T-helper 17 cell (primary cell): ENCODE measurements around the gene PGA5. TPM values are rescaled to one million over a fixed set of nuclear protein-coding genes. Genes with fewer than 3 reads are reported as not detected.
A peak's percentile ranks its signal among the peaks of the same experiment; 100 is the strongest.
"Not testable (repeated sequence)": the region's sequence is repeated elsewhere in the genome, so short reads cannot be mapped to it uniquely, and the experiment has no call there.

ENCODE experiments used
- ATAC-seq: fragments of 150-1000 bp; cut with Tn5 transposase; 2 replicates; pipeline ENCODE4 v1.10.0; 2021; ENCODE audit warnings: mild to moderate bottlenecking, moderate library complexity
- DNase-seq, 3 donors: peaks; one replicate each; pipeline versions ENCODE4 v3.0.0 to v3.0.0-alpha.2; 2020 to 2021
- H3K9me3 ChIP-seq: one replicate; pipeline ENCODE4 v1.7.0; 2013; ENCODE audit warnings: low read length, mild to moderate bottlenecking; ENCODE audit not compliant: control insufficient read depth, poor library complexity, severe bottlenecking
- H3K27ac Mint-ChIP-seq: one replicate; pipeline ENCODE4 v1.8.0; 2022; ENCODE audit warnings: mild to moderate bottlenecking, moderate library complexity, mixed read lengths
- H3K27me3 Mint-ChIP-seq: one replicate; pipeline ENCODE4 v1.8.0; 2022; ENCODE audit warnings: mixed read lengths
- H3K36me3 Mint-ChIP-seq: one replicate; pipeline ENCODE4 v1.8.0; 2022; ENCODE audit warnings: low read depth, mixed read lengths
- H3K4me1 Mint-ChIP-seq: one replicate; pipeline ENCODE4 v1.8.0; 2022; ENCODE audit warnings: mild to moderate bottlenecking, mixed read lengths
- H3K4me3 Mint-ChIP-seq: one replicate; pipeline ENCODE4 v1.8.0; 2022; ENCODE audit warnings: mild to moderate bottlenecking, moderate library complexity, mixed read lengths
- total RNA-seq, 4 donors: library from RNA in 2 of 4; stranded (reverse) in 2 of 4; gene quantifications; one replicate each; pipeline ENCODE4 v1.2.3 and lab custom pipeline; 2022 to 2026

The PGA5 gene
- total RNA-seq, 2 donors from 2014 or later = not detected

- H3K9me3 ChIP-seq, H3K4me3 Mint-ChIP-seq: not testable (repeated sequence)
Measured at GRCh38 chr11:61237130-61237529, 3.8 kb upstream of the PGA5 start.

GRCh38 chr11:61240288-61240687 lies 687 bp upstream of the PGA5 start:
- not testable (repeated sequence) for H3K4me3 Mint-ChIP-seq, H3K4me1 Mint-ChIP-seq, H3K36me3 Mint-ChIP-seq, ATAC-seq, H3K9me3 ChIP-seq, H3K27me3 Mint-ChIP-seq, DNase-seq
- H3K27ac Mint-ChIP-seq = peak overlapping the region; percentile 86

More at GRCh38 chr11:61237130-61237529, 3.8 kb upstream of the PGA5 start:
- H3K27ac Mint-ChIP-seq, H3K4me1 Mint-ChIP-seq, ATAC-seq, H3K27me3 Mint-ChIP-seq, H3K36me3 Mint-ChIP-seq, DNase-seq: not testable (repeated sequence)

- not testable (repeated sequence) for H3K27ac Mint-ChIP-seq, ATAC-seq, H3K9me3 ChIP-seq, DNase-seq, H3K4me1 Mint-ChIP-seq, H3K4me3 Mint-ChIP-seq, H3K27me3 Mint-ChIP-seq, H3K36me3 Mint-ChIP-seq
Measured at GRCh38 chr11:61241526-61241925, 551 bp downstream of the PGA5 start.

- not testable (repeated sequence) for H3K9me3 ChIP-seq, ATAC-seq, H3K27me3 Mint-ChIP-seq, H3K4me1 Mint-ChIP-seq, DNase-seq, H3K27ac Mint-ChIP-seq, H3K4me3 Mint-ChIP-seq, H3K36me3 Mint-ChIP-seq
Measured at GRCh38 chr11:61245284-61245964, 4.4 kb downstream of the PGA5 start.

GRCh38 chr11:61248071-61248470 lies 7.1 kb downstream of the PGA5 start:
- H3K27ac Mint-ChIP-seq, H3K4me3 Mint-ChIP-seq, H3K36me3 Mint-ChIP-seq, DNase-seq, H3K9me3 ChIP-seq, H3K4me1 Mint-ChIP-seq, ATAC-seq: not testable (repeated sequence)
- H3K27me3 Mint-ChIP-seq = peaks cover 19% of the 10 kb centered on the region

- not testable (repeated sequence) for H3K27ac Mint-ChIP-seq, H3K9me3 ChIP-seq, ATAC-seq, H3K4me1 Mint-ChIP-seq, H3K36me3 Mint-ChIP-seq, H3K4me3 Mint-ChIP-seq, DNase-seq
- peaks cover 20% of the 10 kb centered on the region for H3K27me3 Mint-ChIP-seq
Measured at GRCh38 chr11:61249201-61249600, 8.2 kb downstream of the PGA5 start.

GRCh38 chr11:61250796-61251765 lies 10.1 kb downstream of the PGA5 start:
- ATAC-seq, H3K36me3 Mint-ChIP-seq, H3K4me1 Mint-ChIP-seq: not testable (repeated sequence)

GRCh38 chr11:61252332-61252731 lies 11.4 kb downstream of the PGA5 start:
- not testable (repeated sequence) for H3K4me3 Mint-ChIP-seq, DNase-seq, H3K9me3 ChIP-seq, ATAC-seq, H3K36me3 Mint-ChIP-seq, H3K27ac Mint-ChIP-seq, H3K4me1 Mint-ChIP-seq
- H3K27me3 Mint-ChIP-seq = peaks cover 25% of the 10 kb centered on the region

More at GRCh38 chr11:61250796-61251765, 10.1 kb downstream of the PGA5 start:
- H3K9me3 ChIP-seq, DNase-seq, H3K4me3 Mint-ChIP-seq, H3K27ac Mint-ChIP-seq: not testable (repeated sequence)
- H3K27me3 Mint-ChIP-seq = peaks cover 20% of the 10 kb centered on the region

- peak; percentile 79 for ATAC-seq
- no peaks in the 10 kb centered on the region for H3K9me3 ChIP-seq
- peaks cover 18% of the 10 kb centered on the region for H3K27me3 Mint-ChIP-seq
- peak in 2 of 3 donors; percentile 28 to 48 for DNase-seq
- H3K4me3 Mint-ChIP-seq = no peak overlapping the region
- peaks cover 2% of the 10 kb centered on the region for H3K4me1 Mint-ChIP-seq
- no peak overlapping the region for H3K27ac Mint-ChIP-seq
- no peaks in the 10 kb centered on the region for H3K36me3 Mint-ChIP-seq
Measured at GRCh38 chr11:61254403-61255025, 13.5 kb downstream of the PGA5 start.

GRCh38 chr11:61256710-61257482 lies 15.9 kb downstream of the PGA5 start:
- no peak for ATAC-seq

GRCh38 chr11:61258546-61258945 lies 17.6 kb downstream of the PGA5 start:
- H3K27me3 Mint-ChIP-seq = peaks cover 13% of the 10 kb centered on the region
- no peaks in the 10 kb centered on the region for H3K36me3 Mint-ChIP-seq
- no peaks in the 10 kb centered on the region for H3K9me3 ChIP-seq
- H3K27ac Mint-ChIP-seq = no peak overlapping the region
- DNase-seq (no peak), ATAC-seq (no peak)
- H3K4me3 Mint-ChIP-seq = no peak overlapping the region
- peaks cover 2% of the 10 kb centered on the region for H3K4me1 Mint-ChIP-seq

More at GRCh38 chr11:61256710-61257482, 15.9 kb downstream of the PGA5 start:
- DNase-seq = no peak
- Mint-ChIP-seq H3K4me1 (peaks cover 2% of the 10 kb centered on the region), H3K27ac (no peak overlapping the region), H3K4me3 (no peak overlapping the region), H3K36me3 (no peaks in the 10 kb centered on the region), H3K27me3 (peaks cover 17% of the 10 kb centered on the region)
- H3K9me3 ChIP-seq = no peaks in the 10 kb centered on the region

GRCh38 chr11:61259363-61259762 lies 18.4 kb downstream of the PGA5 start:
- DNase-seq (no peak), ATAC-seq (no peak)
- Mint-ChIP-seq H3K27me3 (peaks cover 16% of the 10 kb centered on the region), H3K4me1 (peaks cover 2% of the 10 kb centered on the region), H3K4me3 (no peak overlapping the region), H3K36me3 (no peaks in the 10 kb centered on the region), H3K27ac (no peak overlapping the region)
- H3K9me3 ChIP-seq = no peaks in the 10 kb centered on the region
